DMS153 treated with DMSO at 0.1 percent for 48 hours (cell line): ENCODE data around the gene TMEM119.

Experiments used
- DNase-seq: peaks from one replicate; lab custom pipeline; 2025; ENCODE audit not compliant: unreplicated experiment; lab: John Stamatoyannopoulos, UW

TMEM119 gene

GRCh38 chr12:108597559-108598471 is at the start of gene TMEM119:
TMEM119 (minus strand) TSS chr12:108598084; CDS start chr12:108592383, 5,701 bp downstream.
- DNase-seq: no peak

- DNase-seq: no peak
Observed at GRCh38 chr12:108646600-108647579, 49.0 kb upstream of the TMEM119 start.

GRCh38 chr12:108645686-108646599 is 48.1 kb upstream of the TMEM119 start:
- DNase-seq: no peak

- no peak for DNase-seq
Observed at GRCh38 chr12:108644811-108645120, 46.9 kb upstream of the TMEM119 start.

- no peak for DNase-seq
Observed at GRCh38 chr12:108643941-108644810, 46.3 kb upstream of the TMEM119 start.

GRCh38 chr12:108642899-108643654 is 45.2 kb upstream of the TMEM119 start:
- DNase-seq: no peak

- DNase-seq: no peak
Observed at GRCh38 chr12:108642269-108642870, 44.5 kb upstream of the TMEM119 start.

GRCh38 chr12:108641446-108642268 is 43.8 kb upstream of the TMEM119 start:
- no peak for DNase-seq

- DNase-seq: no peak
Observed at GRCh38 chr12:108640802-108641445, 43.0 kb upstream of the TMEM119 start.

- DNase-seq: no peak
Observed at GRCh38 chr12:108638997-108639822, 41.3 kb upstream of the TMEM119 start.

GRCh38 chr12:108638141-108638827 is 40.4 kb upstream of the TMEM119 start:
- DNase-seq: no peak

GRCh38 chr12:108637222-108637971 is 39.5 kb upstream of the TMEM119 start:
- no peak for DNase-seq

- no peak for DNase-seq
Observed at GRCh38 chr12:108635997-108636808, 38.3 kb upstream of the TMEM119 start.
